Measurements from ENCODE around the gene CXXC1.

DNA sequence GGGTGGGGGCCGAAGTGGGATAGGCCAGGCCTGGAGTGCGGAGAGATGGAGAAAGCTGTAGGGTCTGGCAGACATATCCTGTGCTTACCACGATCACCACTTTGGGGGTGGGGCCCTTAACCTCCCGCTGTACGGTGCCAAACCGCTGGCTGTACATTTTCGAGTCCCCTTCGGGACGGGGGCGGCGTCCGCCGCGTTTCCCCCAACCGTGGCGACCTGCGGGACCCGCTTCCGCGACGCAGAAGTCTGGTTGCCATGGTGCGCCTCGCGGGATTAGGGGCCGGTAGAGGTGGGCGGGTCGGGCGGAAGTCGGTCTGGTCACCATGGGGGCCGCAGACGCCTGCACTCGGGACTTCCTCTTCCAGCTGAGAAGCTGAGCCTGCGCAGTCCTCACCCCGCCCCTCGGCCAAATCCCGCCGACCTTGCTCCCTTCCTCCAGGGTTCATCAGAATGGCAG lies 21.2 kb downstream of the CXXC1 start, which contains the start of gene CFAP53:
- TF ChIP-seq, protein P1, sequence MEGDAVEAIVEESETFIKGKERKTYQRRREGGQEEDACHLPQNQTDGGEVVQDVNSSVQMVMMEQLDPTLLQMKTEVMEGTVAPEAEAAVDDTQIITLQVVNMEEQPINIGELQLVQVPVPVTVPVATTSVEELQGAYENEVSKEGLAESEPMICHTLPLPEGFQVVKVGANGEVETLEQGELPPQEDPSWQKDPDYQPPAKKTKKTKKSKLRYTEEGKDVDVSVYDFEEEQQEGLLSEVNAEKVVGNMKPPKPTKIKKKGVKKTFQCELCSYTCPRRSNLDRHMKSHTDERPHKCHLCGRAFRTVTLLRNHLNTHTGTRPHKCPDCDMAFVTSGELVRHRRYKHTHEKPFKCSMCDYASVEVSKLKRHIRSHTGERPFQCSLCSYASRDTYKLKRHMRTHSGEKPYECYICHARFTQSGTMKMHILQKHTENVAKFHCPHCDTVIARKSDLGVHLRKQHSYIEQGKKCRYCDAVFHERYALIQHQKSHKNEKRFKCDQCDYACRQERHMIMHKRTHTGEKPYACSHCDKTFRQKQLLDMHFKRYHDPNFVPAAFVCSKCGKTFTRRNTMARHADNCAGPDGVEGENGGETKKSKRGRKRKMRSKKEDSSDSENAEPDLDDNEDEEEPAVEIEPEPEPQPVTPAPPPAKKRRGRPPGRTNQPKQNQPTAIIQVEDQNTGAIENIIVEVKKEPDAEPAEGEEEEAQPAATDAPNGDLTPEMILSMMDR (conservative IDR thresholded peaks at IDR 0.05 in 1 of 2, IDR thresholded peaks at IDR 0.05 in 1 of 2; ENCODE audit: low read depth in 1 of 2, low read length in 2 of 2), result no peak
- no peak for TF ChIP-seq EZH2 (IDR thresholded peaks at IDR 0.05; ENCODE audit: low read length, missing control alignments)

Measured in fibroblast of lung (primary cell).